ENCODE results near the gene PTPRJ.

Gene PTPRJ

GRCh38 chr11:47982616-47983015 lies 2.3 kb downstream of the PTPRJ start:
- no peak for FAIRE-seq
- no peak for DNase-seq (ENCODE audit: insufficient read length, low spot score)
- TF ChIP-seq, protein P1, sequence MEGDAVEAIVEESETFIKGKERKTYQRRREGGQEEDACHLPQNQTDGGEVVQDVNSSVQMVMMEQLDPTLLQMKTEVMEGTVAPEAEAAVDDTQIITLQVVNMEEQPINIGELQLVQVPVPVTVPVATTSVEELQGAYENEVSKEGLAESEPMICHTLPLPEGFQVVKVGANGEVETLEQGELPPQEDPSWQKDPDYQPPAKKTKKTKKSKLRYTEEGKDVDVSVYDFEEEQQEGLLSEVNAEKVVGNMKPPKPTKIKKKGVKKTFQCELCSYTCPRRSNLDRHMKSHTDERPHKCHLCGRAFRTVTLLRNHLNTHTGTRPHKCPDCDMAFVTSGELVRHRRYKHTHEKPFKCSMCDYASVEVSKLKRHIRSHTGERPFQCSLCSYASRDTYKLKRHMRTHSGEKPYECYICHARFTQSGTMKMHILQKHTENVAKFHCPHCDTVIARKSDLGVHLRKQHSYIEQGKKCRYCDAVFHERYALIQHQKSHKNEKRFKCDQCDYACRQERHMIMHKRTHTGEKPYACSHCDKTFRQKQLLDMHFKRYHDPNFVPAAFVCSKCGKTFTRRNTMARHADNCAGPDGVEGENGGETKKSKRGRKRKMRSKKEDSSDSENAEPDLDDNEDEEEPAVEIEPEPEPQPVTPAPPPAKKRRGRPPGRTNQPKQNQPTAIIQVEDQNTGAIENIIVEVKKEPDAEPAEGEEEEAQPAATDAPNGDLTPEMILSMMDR (IDR thresholded peaks at IDR 0.05; ENCODE audit: insufficient read depth, missing control alignments): no peak

- FAIRE-seq (no peak), DNase-seq (ENCODE audit: insufficient read length, low spot score) (no peak)
- TF ChIP-seq, protein P1 (IDR thresholded peaks at IDR 0.05; ENCODE audit: insufficient read depth, missing control alignments): no peak
These were observed 3.4 kb downstream of the PTPRJ start for GRCh38 chr11:47983464-47984397.

DNA sequence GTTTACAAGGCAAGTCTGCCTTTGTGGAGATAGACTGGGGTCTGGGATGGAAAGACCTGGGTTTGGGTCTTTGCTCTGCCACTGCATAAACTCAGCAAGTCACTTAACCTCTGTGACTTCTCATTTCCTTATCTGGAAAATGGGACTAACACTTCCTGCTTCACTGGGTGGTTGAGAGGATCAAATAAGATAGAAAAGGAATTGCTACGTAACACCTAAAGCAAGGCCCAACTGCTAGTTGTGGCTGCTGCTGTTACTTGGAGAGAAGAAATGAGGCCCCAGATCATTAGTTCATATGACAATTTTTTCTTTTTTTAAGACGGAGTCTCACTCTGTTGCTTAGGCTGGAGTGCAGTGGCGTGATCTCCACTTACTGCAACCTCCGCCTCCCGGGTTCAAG lies 5.9 kb downstream of the PTPRJ start:
- DNase-seq (ENCODE audit: insufficient read length, low spot score) (no peak), FAIRE-seq (no peak)
- TF ChIP-seq, protein P1 (IDR thresholded peaks at IDR 0.05; ENCODE audit: insufficient read depth, missing control alignments): no peak

- FAIRE-seq (no peak), DNase-seq (ENCODE audit: insufficient read length, low spot score) (no peak)
- TF ChIP-seq, protein P1 (IDR thresholded peaks at IDR 0.05; ENCODE audit: insufficient read depth, missing control alignments): no peak
These were observed 6.4 kb downstream of the PTPRJ start for GRCh38 chr11:47986742-47987141.

DNA sequence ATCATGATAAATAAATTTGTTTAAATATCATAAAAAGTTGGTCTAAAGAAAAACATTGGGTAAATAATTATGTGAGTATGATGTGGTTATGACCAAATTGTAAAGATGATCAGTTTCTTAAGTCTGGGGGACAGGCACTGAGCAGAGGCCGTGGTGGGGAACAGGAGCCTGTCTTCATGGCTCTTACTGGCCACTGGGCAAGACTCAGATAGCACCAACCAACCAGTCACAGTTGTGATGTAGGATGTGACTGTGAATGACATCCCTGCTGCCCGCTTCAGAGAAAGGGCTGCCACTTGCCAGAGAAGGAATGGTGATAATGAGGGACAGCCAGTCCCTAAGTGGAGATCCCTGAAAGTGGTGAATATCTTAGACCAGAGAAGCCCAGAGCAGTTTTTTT lies 7.0 kb downstream of the PTPRJ start:
- DNase-seq (ENCODE audit: insufficient read length, low spot score): no peak
- no peak for FAIRE-seq
- TF ChIP-seq, protein P1 (IDR thresholded peaks at IDR 0.05; ENCODE audit: insufficient read depth, missing control alignments): no peak

DNA sequence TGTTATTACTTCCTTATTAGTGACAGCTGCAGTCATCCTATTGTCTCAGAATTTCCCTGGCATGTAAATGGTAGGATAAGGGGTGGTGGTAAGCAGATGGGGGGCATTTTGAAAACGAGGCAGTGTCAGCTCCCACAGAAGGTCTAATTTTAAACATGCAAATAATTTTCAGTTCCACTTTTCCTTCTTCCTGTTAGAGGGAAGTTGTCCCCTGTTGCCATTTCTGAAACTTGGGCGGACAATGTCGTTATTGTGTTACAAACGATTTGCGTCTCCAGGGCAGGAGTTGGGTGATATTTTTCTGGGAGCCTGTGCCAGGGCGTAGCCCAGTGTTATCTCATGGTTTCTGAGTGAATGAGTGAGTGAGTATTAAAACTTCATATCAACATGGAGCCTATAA lies 7.4 kb downstream of the PTPRJ start:
- no peak for DNase-seq (ENCODE audit: insufficient read length, low spot score)
- TF ChIP-seq, protein P1 (IDR thresholded peaks at IDR 0.05; ENCODE audit: insufficient read depth, missing control alignments): no peak
- FAIRE-seq: no peak

DNA sequence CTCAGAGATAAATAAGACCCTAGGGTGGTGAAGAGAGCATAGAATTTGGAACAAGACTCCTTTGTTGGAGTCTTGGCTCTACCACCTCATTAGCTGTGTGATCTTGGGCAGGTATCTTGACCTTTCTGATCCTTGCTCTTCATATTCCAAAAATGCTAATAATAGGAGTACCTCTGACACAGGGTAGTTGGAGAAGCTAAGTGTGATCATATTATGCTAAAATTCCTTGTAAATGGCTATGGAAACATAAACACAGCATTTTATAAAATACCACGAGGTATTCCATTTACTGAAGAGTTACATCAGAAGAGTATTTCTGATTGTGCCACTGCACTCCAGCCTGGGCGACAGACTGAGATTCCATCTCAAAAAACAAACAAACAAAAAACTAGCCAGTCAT lies 9.4 kb downstream of the PTPRJ start:
- TF ChIP-seq, protein P1 (IDR thresholded peaks at IDR 0.05; ENCODE audit: insufficient read depth, missing control alignments): no peak
- FAIRE-seq (no peak), DNase-seq (ENCODE audit: insufficient read length, low spot score) (no peak)
